ENCODE results near the gene EHD2.

Gene EHD2

GRCh38 chr19:47750752-47751151, 37.5 kb downstream of the EHD2 start:
- Histone ChIP-seq H3K4me3 (replicated peaks; ENCODE audit: insufficient read depth, low read length) (no peak overlapping the region), H3K27me3 (ENCODE audit: insufficient read depth, poor library complexity, severe bottlenecking) (no peaks in the 10 kb centered on the region), H3K27ac (replicated peaks) (no peak overlapping the region)
- no peak for DNase-seq (ENCODE audit: low read depth in 1 of 2, low spot score in 1 of 2)
- TF ChIP-seq POLR2AphosphoS5 (IDR thresholded peaks at IDR 0.05; ENCODE audit: low read depth): no peak
- TF ChIP-seq CTCF (IDR thresholded peaks at IDR 0.05; ENCODE audit: insufficient read depth, low read length): no peak
- TF ChIP-seq GABPA (IDR thresholded peaks at IDR 0.05; ENCODE audit: low read depth): no peak
- TF ChIP-seq REST (IDR thresholded peaks at IDR 0.05; ENCODE audit: insufficient replicate concordance, low read depth): no peak
- no peak for TF ChIP-seq SPI1 (IDR thresholded peaks at IDR 0.05; ENCODE audit: borderline replicate concordance, low read depth)

GRCh38 chr19:47752440-47753211, 39.4 kb downstream of the EHD2 start:
- no peaks in the 10 kb centered on the region for H3K27me3 ChIP-seq (ENCODE audit: insufficient read depth, poor library complexity, severe bottlenecking)
- no peak overlapping the region for H3K27ac ChIP-seq (replicated peaks)
- no peak for DNase-seq (ENCODE audit: low read depth in 1 of 2, low spot score in 1 of 2)
- no peak overlapping the region for H3K4me3 ChIP-seq (replicated peaks; ENCODE audit: insufficient read depth, low read length)
- TF ChIP-seq POLR2AphosphoS5 (IDR thresholded peaks at IDR 0.05; ENCODE audit: low read depth): no peak
- TF ChIP-seq SPI1 (IDR thresholded peaks at IDR 0.05; ENCODE audit: borderline replicate concordance, low read depth): no peak
- TF ChIP-seq GABPA (IDR thresholded peaks at IDR 0.05; ENCODE audit: low read depth): no peak
- no peak for TF ChIP-seq REST (IDR thresholded peaks at IDR 0.05; ENCODE audit: insufficient replicate concordance, low read depth)
- no peak for TF ChIP-seq CTCF (IDR thresholded peaks at IDR 0.05; ENCODE audit: insufficient read depth, low read length)

GRCh38 chr19:47754206-47755064, 41.2 kb downstream of the EHD2 start:
- H3K4me3 ChIP-seq (replicated peaks; ENCODE audit: insufficient read depth, low read length): no peak overlapping the region
- DNase-seq (ENCODE audit: low read depth in 1 of 2, low spot score in 1 of 2): no peak
- TF ChIP-seq SPI1 (IDR thresholded peaks at IDR 0.05; ENCODE audit: borderline replicate concordance, low read depth) (no peak), REST (IDR thresholded peaks at IDR 0.05; ENCODE audit: insufficient replicate concordance, low read depth) (no peak), POLR2AphosphoS5 (IDR thresholded peaks at IDR 0.05; ENCODE audit: low read depth) (no peak; the same call in 1 of the 2 replicates), GABPA (IDR thresholded peaks at IDR 0.05; ENCODE audit: low read depth) (no peak), CTCF (IDR thresholded peaks at IDR 0.05; ENCODE audit: insufficient read depth, low read length) (no peak)
- no peak overlapping the region for H3K27ac ChIP-seq (replicated peaks)
- H3K27me3 ChIP-seq (ENCODE audit: insufficient read depth, poor library complexity, severe bottlenecking): no peaks in the 10 kb centered on the region

All from HL-60 (cell line).